HG03280 (cell line): Measurements from ENCODE around the gene FUNDC2.

Experiments used
- ATAC-seq: cut with Tn5 transposase; IDR thresholded peaks from one replicate; pipeline ENCODE4 v1.9.1; 2021; ENCODE audit warnings: mild to moderate bottlenecking, moderate library complexity; ENCODE audit not compliant: unreplicated experiment

Gene FUNDC2

GRCh38 chrX:155068165-155068564, 41.5 kb downstream of the FUNDC2 start:
- no peak for ATAC-seq

GRCh38 chrX:155069414-155069813, 42.8 kb downstream of the FUNDC2 start:
- no peak for ATAC-seq

- ATAC-seq, result no peak
Observed at GRCh38 chrX:155070038-155070437, 43.4 kb downstream of the FUNDC2 start.

GRCh38 chrX:155070663-155070974, 44.0 kb downstream of the FUNDC2 start:
- ATAC-seq, result peak; percentile 17

GRCh38 chrX:155070975-155071693, 44.5 kb downstream of the FUNDC2 start, which contains the start of the genes BRCC3, CMC4 and MTCP1:
BRCC3 (plus strand) TSS chrX:155071508; CDS start chrX:155071528, 20 bp downstream.
CMC4 (minus strand) TSS chrX:155071136; CDS start chrX:155064023, 7,113 bp downstream.
MTCP1 (minus strand) TSS chrX:155071136; CDS start chrX:155066010, 5,126 bp downstream.
- ATAC-seq, result peak; percentile 92

- peak; percentile 7 for ATAC-seq
Observed at GRCh38 chrX:155071694-155072280, 45.1 kb downstream of the FUNDC2 start.

GRCh38 chrX:155086202-155086840, 59.7 kb downstream of the FUNDC2 start:
- ATAC-seq, result no peak

GRCh38 chrX:155086961-155087735, 60.5 kb downstream of the FUNDC2 start:
- no peak for ATAC-seq

- no peak for ATAC-seq
Observed at GRCh38 chrX:155094468-155095061, 67.9 kb downstream of the FUNDC2 start.

GRCh38 chrX:155105919-155106318, 79.3 kb downstream of the FUNDC2 start:
- ATAC-seq, result no peak

GRCh38 chrX:155108427-155108826, 81.8 kb downstream of the FUNDC2 start:
- ATAC-seq, result no peak
